Activated naive CD4-positive, alpha-beta T cell treated with anti-CD3 and anti-CD28 coated beads, Interleukin-2, amount 50 U/mL, for 24 hours (primary cell): Measurements from ENCODE around the gene HTR7.

Source experiments
- H3K27ac Mint-ChIP-seq: one replicate; pipeline ENCODE4 v1.8.0; 2021; ENCODE audit warnings: mild to moderate bottlenecking, mixed read lengths
- H3K27me3 Mint-ChIP-seq: one replicate; pipeline ENCODE4 v1.8.0; 2021; ENCODE audit warnings: mixed read lengths
- H3K36me3 Mint-ChIP-seq: one replicate; pipeline ENCODE4 v1.8.0; 2021; ENCODE audit warnings: mixed read lengths
- H3K4me1 Mint-ChIP-seq: one replicate; pipeline ENCODE4 v1.8.0; 2021; ENCODE audit warnings: mixed read lengths
- H3K4me3 Mint-ChIP-seq: one replicate; pipeline ENCODE4 v1.8.0; 2021; ENCODE audit warnings: mild to moderate bottlenecking, mixed read lengths
- H3K9me3 Mint-ChIP-seq: one replicate; pipeline ENCODE4 v1.8.0; 2021; ENCODE audit warnings: mixed read lengths

Gene HTR7

GRCh38 chr10:90745565-90745964, 112.3 kb downstream of the HTR7 start:
- no peaks in the 10 kb centered on the region for H3K4me1 Mint-ChIP-seq
- H3K27ac Mint-ChIP-seq = no peak overlapping the region
- no peak overlapping the region for H3K4me3 Mint-ChIP-seq
- H3K36me3 Mint-ChIP-seq = no peaks in the 10 kb centered on the region
- H3K9me3 Mint-ChIP-seq = no peaks in the 10 kb centered on the region
- peaks cover 14% of the 10 kb centered on the region for H3K27me3 Mint-ChIP-seq

- H3K4me1 Mint-ChIP-seq = no peaks in the 10 kb centered on the region
Observed at GRCh38 chr10:90743291-90743690, 114.5 kb downstream of the HTR7 start.

DNA sequence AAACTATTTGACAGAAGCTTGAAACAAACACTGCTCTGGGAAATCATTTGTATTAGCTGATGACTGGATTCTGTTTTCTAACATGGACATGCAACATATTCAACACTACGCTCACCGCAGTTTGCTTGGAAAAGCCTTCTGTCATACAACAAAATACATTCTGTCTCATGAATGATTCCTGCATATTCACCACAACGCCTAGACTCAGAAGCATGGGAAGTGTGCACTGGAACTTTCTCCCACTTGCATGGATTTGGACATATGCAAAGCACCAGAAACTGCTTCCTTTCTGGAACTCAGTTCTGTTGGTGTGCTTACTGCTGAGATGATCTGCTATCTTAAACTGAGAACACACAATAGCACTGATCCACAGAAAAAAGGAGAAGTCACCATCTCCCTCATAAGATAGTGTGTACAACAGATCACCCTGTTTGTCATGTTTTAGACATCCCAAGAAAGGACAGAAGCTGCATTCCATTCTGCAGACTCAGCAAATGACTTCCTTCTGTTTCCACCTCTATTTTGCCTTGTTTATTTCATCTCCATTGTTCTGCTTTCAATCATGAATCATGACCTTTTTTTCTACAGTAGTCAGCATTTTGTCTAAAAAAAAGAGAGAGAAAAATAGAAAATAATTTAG, 115.8 kb downstream of the HTR7 start:
- H3K27me3 Mint-ChIP-seq = peaks cover 5% of the 10 kb centered on the region
- no peaks in the 10 kb centered on the region for H3K36me3 Mint-ChIP-seq
- H3K4me3 Mint-ChIP-seq = no peak overlapping the region
- H3K4me1 Mint-ChIP-seq = no peaks in the 10 kb centered on the region
- H3K9me3 Mint-ChIP-seq = no peaks in the 10 kb centered on the region
- H3K27ac Mint-ChIP-seq = no peak overlapping the region

More at GRCh38 chr10:90743291-90743690, 114.5 kb downstream of the HTR7 start:
- Mint-ChIP-seq H3K27me3 (peaks cover 12% of the 10 kb centered on the region), H3K4me3 (no peak overlapping the region), H3K36me3 (no peaks in the 10 kb centered on the region), H3K9me3 (no peaks in the 10 kb centered on the region), H3K27ac (no peak overlapping the region)

- Mint-ChIP-seq H3K4me1 (no peaks in the 10 kb centered on the region), H3K36me3 (no peaks in the 10 kb centered on the region), H3K27ac (no peak overlapping the region), H3K27me3 (peaks cover 5% of the 10 kb centered on the region), H3K4me3 (no peak overlapping the region), H3K9me3 (no peaks in the 10 kb centered on the region)
Observed at GRCh38 chr10:90740265-90740664, 117.6 kb downstream of the HTR7 start.

DNA sequence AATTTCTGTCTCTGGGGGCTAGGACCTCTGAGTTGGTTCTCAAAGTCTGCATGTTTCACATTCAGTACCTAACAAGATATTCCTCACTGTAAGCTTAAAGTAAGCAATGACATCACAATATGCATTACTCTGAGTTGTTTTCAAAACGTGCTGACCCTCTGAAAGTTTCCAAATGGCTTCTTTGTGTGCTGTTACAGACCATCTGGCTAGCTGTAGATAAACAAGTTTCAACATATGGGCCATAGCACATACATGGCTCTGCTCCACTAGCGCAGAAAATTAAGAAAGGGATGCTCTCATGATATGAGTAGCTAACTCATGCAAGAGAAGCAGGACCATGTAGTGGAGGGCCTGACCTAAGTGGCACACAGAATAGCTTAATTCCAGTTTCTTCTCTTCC, 119.0 kb downstream of the HTR7 start:
- Mint-ChIP-seq H3K27ac (no peak overlapping the region), H3K27me3 (peaks cover 5% of the 10 kb centered on the region), H3K9me3 (no peaks in the 10 kb centered on the region), H3K4me3 (no peak overlapping the region), H3K36me3 (no peaks in the 10 kb centered on the region), H3K4me1 (no peaks in the 10 kb centered on the region)

- no peak overlapping the region for H3K4me3 Mint-ChIP-seq
- no peaks in the 10 kb centered on the region for H3K36me3 Mint-ChIP-seq
- no peaks in the 10 kb centered on the region for H3K4me1 Mint-ChIP-seq
- H3K27ac Mint-ChIP-seq = no peak overlapping the region
- H3K9me3 Mint-ChIP-seq = no peaks in the 10 kb centered on the region
- no peaks in the 10 kb centered on the region for H3K27me3 Mint-ChIP-seq
Observed at GRCh38 chr10:90734415-90734814, 123.4 kb downstream of the HTR7 start.

DNA sequence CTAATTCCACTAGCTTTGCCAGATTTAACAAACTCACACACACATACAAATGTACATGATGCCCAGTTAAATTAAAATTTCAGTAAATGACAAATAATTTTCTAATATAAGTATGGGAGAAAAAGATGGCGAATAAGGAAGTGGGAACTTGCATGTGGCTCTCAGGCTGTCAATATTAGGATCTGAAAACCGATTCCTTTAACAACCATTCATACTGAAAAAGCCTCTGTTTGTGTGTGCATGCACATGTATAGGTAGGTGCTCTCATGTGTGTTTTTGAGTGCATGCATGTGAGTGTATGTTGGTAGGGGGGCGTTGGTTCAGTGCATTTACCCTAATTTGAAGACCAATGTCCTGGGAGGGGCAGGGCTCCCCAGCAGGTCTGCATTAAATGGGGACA, 125.3 kb downstream of the HTR7 start:
- Mint-ChIP-seq H3K4me3 (no peak overlapping the region), H3K9me3 (no peaks in the 10 kb centered on the region), H3K27me3 (no peaks in the 10 kb centered on the region), H3K36me3 (no peaks in the 10 kb centered on the region), H3K27ac (no peak overlapping the region), H3K4me1 (no peaks in the 10 kb centered on the region)

DNA sequence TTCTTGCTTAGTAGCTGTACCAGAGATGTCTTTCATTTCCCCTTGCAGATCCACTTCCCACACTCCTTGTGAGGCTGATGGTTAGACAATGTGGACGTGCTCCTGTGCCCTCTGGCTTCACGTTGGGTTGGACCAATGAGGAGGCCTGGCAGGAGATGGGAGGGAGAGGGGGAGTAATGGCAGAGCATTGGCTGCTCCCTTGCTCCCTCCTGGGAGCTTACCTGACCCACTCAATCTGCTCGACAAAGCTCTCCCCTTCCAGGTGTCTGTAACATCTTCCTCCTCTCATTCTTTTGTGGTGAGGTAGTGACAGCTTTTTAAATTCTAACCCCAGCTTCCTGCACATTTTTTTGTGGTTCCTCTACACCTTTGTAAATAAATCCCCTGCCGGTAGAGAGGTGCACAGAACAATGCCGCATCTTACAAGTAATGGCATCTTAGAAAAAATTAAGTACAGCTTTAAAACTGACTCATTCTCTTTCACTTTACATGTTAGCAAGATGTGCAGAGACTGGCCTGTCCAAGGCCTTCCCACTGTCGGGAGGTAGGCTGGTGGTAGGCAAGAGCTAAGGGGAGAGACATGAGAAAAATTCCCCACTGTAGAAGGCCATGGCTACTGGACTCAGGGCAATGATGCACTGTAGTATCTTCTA, 134.3 kb downstream of the HTR7 start:
- Mint-ChIP-seq H3K27me3 (no peaks in the 10 kb centered on the region), H3K4me3 (no peak overlapping the region), H3K9me3 (no peaks in the 10 kb centered on the region), H3K36me3 (no peaks in the 10 kb centered on the region), H3K4me1 (peaks cover 9% of the 10 kb centered on the region), H3K27ac (no peak overlapping the region)

DNA sequence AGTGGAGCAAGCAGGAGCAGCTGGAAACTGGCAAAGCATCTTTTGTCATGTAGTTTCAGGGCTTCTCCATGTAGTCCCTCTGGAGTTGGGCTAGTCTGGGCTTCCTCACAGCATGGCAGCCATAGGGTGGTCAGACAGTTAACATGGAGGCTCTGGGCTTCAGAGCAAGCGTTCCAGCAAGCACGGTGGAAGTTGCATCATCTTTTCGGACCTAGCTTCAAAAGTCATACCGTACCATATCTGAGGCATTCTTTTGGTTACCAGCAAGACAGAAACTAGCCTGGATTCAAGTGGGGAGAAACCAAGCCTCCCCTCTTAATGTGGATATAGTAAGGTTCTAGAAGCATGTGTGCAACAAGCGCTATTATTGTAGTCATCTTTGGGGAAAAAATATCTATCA, 135.0 kb downstream of the HTR7 start:
- Mint-ChIP-seq H3K36me3 (no peaks in the 10 kb centered on the region), H3K4me3 (no peak overlapping the region), H3K9me3 (no peaks in the 10 kb centered on the region), H3K27ac (no peak overlapping the region), H3K27me3 (no peaks in the 10 kb centered on the region), H3K4me1 (peaks cover 9% of the 10 kb centered on the region)

GRCh38 chr10:90718182-90718581, 139.7 kb downstream of the HTR7 start:
- H3K4me3 Mint-ChIP-seq = no peak overlapping the region
- H3K4me1 Mint-ChIP-seq = peaks cover 2% of the 10 kb centered on the region
- no peak overlapping the region for H3K27ac Mint-ChIP-seq
- no peaks in the 10 kb centered on the region for H3K9me3 Mint-ChIP-seq
- no peaks in the 10 kb centered on the region for H3K36me3 Mint-ChIP-seq
- H3K27me3 Mint-ChIP-seq = peaks cover 1% of the 10 kb centered on the region

- peaks cover 3% of the 10 kb centered on the region for H3K27me3 Mint-ChIP-seq
Observed at GRCh38 chr10:90712529-90712928, 145.3 kb downstream of the HTR7 start.

DNA sequence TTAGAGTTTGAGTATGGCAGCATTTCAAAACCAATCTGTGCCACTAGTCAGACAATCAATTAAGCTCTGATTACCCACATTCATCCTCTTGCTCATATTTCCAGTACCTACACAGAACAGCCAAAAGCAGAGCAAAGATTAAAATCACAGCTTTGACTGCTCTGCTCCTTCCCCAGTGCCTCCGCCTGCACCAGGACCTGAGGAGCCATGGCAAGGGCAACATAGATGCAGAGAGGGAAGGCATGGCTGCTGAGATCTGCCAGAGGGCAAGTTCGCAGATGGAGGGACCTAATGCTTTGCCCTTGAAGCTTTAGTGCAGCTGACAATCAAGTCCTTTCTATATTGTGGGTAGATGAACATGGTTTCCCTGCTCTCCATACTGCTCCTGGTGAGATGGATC, 148.1 kb downstream of the HTR7 start:
- H3K4me3 Mint-ChIP-seq = no peak overlapping the region
- H3K9me3 Mint-ChIP-seq = no peaks in the 10 kb centered on the region
- H3K27ac Mint-ChIP-seq = no peak overlapping the region
- no peaks in the 10 kb centered on the region for H3K36me3 Mint-ChIP-seq
- H3K27me3 Mint-ChIP-seq = peaks cover 5% of the 10 kb centered on the region
- no peaks in the 10 kb centered on the region for H3K4me1 Mint-ChIP-seq

More at GRCh38 chr10:90712529-90712928, 145.3 kb downstream of the HTR7 start:
- Mint-ChIP-seq H3K36me3 (no peaks in the 10 kb centered on the region), H3K27ac (no peak overlapping the region), H3K4me3 (no peak overlapping the region), H3K4me1 (no peaks in the 10 kb centered on the region), H3K9me3 (no peaks in the 10 kb centered on the region)

DNA sequence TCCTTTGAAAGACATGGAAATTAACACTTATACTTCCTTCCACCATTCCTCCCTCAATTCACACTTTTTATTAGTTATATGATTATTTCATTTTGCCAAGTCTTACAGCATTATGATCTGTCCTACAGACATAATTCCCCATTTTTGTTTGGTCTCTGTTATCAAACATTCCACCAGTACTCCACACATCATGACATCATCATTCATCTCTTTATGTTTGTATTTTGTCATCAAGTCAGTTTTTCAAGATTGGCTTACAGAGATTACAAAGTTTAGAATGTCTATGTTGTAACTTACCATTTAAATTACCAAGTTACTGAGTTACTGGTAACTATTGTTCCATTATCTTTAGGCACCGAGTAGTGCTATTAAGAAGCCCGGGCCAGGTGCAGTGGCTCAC, 150.2 kb downstream of the HTR7 start:
- Mint-ChIP-seq H3K4me3 (no peak overlapping the region), H3K27me3 (peaks cover 5% of the 10 kb centered on the region), H3K9me3 (no peaks in the 10 kb centered on the region), H3K27ac (no peak overlapping the region), H3K36me3 (no peaks in the 10 kb centered on the region), H3K4me1 (no peaks in the 10 kb centered on the region)

DNA sequence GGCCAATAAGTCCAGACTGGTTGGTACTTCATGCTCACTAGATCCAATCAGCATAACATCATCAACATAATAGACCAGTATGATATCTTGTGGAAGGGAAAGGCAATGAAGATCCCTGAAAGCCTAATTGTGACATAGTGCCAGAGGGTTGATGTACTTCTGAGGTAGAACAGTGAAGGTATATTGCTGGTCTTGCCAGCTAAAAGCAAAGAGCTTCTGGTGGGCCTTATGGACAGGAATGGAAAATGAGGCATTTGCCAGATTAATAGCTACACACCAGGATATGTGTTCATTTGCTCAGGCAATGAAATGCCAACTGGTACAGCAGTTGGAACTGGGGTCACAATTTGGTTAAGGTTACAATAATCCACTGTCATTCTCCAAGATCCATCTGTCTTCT, 156.4 kb downstream of the HTR7 start:
- Mint-ChIP-seq H3K9me3 (no peaks in the 10 kb centered on the region), H3K27me3 (peaks cover 4% of the 10 kb centered on the region), H3K4me3 (no peak overlapping the region), H3K4me1 (no peaks in the 10 kb centered on the region), H3K27ac (no peak overlapping the region), H3K36me3 (no peaks in the 10 kb centered on the region)

DNA sequence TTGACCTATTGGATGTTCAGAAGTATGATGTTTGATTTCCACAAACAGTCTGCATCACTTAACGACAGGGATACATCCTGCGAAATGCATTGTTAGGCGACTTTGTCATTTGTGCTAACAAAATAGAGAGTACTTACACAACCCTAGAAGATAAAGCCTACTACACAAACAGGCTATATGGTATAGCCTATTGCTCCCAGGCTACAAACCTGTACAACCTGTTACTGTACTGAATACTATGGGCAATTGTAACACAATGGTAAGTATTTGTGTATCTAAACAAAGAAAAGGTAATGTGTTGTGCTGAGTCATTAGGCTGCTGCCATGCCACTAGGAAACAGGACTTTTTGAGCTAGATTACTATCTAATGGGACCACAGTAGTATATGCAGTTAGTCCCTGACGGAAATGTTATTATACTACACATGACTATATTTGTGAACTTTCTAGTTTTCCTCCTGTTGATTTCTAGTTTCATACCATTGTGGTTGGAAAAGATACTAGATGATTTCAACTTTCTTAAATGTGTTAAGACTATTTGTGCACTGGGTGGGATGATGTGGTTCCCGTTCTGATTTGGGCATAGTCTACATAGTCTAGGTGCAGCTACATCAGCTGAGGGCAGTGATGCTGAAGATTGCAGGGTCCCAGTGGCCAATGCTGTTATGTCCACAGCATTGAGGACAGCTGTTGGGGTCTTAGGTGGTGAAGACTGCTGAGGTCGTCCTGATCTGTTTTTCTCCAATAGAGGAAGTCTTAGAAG, 161.7 kb downstream of the HTR7 start:
- no peaks in the 10 kb centered on the region for H3K4me1 Mint-ChIP-seq

More for the DNA sequence above, 161.7 kb downstream of the HTR7 start:
- Mint-ChIP-seq H3K27ac (no peak overlapping the region), H3K27me3 (peaks cover 6% of the 10 kb centered on the region), H3K9me3 (no peaks in the 10 kb centered on the region), H3K36me3 (no peaks in the 10 kb centered on the region), H3K4me3 (no peak overlapping the region)
